Mesodermal cell (in vitro differentiated cells): ENCODE data around the gene EIF4G1.

Experiments used
- H3K27ac ChIP-seq: 2 replicates; pipeline ENCODE4 v1.7.0; 2013; ENCODE audit warnings: mild to moderate bottlenecking, low read depth, low read length, moderate library complexity; ENCODE audit not compliant: severe bottlenecking
- H3K36me3 ChIP-seq: 2 replicates; pipeline ENCODE4 v1.7.1; 2013; ENCODE audit warnings: mild to moderate bottlenecking, low read length, moderate library complexity; ENCODE audit not compliant: control insufficient read depth, insufficient read depth
- H3K4me1 ChIP-seq: one replicate; pipeline ENCODE4 v1.7.1; 2013; ENCODE audit warnings: mild to moderate bottlenecking, low read length; ENCODE audit not compliant: insufficient read depth, control insufficient read depth, poor library complexity, severe bottlenecking
- H3K4me3 ChIP-seq: 2 replicates; pipeline ENCODE4 v1.7.0; 2013; ENCODE audit warnings: low read length, control low read depth, mild to moderate bottlenecking; ENCODE audit not compliant: insufficient read depth, poor library complexity, severe bottlenecking; ENCODE audit errors: extremely low read depth
- H3K9me3 ChIP-seq: 2 replicates; pipeline ENCODE4 v1.7.1; 2013; ENCODE audit warnings: mild to moderate bottlenecking, low read length, moderate library complexity; ENCODE audit not compliant: control insufficient read depth
- WGBS, 2 experiments: methylation state at CpG; one replicate each; pipeline ENCODE4 v1.1.5; 2013; ENCODE audit warnings: missing lambda C conversion rate in 2 of 2; ENCODE audit not compliant: insufficient coverage in 2 of 2; 5-methylcytosine and 5-hydroxymethylcytosine counted together

EIF4G1 gene

DNA sequence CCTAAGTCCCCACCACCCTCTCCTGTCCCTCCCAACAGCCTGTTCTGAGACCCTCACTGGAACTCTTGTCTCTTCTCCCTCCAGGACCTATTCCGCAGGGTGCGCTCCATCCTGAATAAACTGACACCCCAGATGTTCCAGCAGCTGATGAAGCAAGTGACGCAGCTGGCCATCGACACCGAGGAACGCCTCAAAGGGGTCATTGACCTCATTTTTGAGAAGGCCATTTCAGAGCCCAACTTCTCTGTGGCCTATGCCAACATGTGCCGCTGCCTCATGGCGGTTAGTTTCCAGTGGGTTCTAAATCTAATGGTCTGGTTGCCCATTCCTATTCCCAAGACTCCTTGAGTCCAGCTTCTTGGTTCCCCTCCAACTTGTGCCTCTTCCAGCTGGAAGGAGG lies 9.3 kb downstream of the EIF4G1 start:
- no peaks in the 10 kb centered on the region for H3K9me3 ChIP-seq
- H3K4me3 ChIP-seq, result no peak overlapping the region
- H3K36me3 ChIP-seq, result peaks cover 98% of the 10 kb centered on the region
- 99% methylated on average over 8 of the region's 8 CpGs for WGBS, 2 experiments
- peaks cover 7% of the 10 kb centered on the region for H3K4me1 ChIP-seq
- no peak overlapping the region for H3K27ac ChIP-seq

DNA sequence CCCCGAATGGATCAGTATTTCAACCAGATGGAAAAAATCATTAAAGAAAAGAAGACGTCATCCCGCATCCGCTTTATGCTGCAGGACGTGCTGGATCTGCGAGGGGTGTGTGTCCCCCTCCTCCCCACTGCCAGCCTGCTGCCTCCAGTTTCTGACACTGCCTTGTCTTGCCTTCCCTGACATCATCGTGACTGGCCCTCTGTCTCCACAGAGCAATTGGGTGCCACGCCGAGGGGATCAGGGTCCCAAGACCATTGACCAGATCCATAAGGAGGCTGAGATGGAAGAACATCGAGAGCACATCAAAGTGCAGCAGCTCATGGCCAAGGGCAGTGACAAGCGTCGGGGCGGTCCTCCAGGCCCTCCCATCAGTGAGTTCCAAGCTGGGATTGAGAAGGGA lies 10.9 kb downstream of the EIF4G1 start:
- no peaks in the 10 kb centered on the region for H3K4me1 ChIP-seq
- 98% methylated on average over 10 to 13 of the region's 13 CpGs for WGBS, 2 experiments
- H3K9me3 ChIP-seq, result no peaks in the 10 kb centered on the region
- peaks cover 100% of the 10 kb centered on the region for H3K36me3 ChIP-seq
- H3K27ac ChIP-seq, result no peak overlapping the region
- H3K4me3 ChIP-seq, result no peak overlapping the region

DNA sequence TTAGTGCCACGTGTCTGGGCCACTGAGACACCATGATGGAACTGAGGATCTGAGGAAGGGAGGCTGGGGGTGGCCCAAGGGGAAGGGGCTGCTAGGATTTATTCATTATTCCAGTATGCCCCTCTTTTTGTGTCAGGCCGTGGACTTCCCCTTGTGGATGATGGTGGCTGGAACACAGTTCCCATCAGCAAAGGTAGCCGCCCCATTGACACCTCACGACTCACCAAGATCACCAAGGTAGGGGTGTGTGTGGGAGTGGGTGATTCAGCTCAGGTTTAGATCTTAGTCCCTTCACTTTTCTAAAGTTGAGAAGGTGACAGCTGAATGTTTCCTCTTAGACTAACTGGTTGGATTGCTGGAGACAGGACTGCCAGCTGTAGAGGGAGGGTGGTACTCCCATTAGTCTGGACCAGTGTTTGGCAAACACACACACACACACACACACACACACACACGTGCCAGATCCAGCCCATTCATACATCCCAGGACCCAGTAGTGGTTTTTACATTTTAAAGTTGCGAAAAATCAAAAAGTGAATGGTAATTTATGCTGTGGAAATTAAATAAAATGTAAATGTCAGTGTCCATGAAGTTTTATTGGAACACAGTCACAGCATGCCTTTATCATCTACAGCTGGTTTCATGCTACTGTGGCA lies 11.4 kb downstream of the EIF4G1 start:
- Histone ChIP-seq H3K27ac (no peak overlapping the region), H3K36me3 (peaks cover 100% of the 10 kb centered on the region), H3K4me1 (peaks cover under 1% of the 10 kb centered on the region), H3K9me3 (no peaks in the 10 kb centered on the region), H3K4me3 (no peak overlapping the region)
- 89 to 100% methylated on average over 1 to 3 of the region's 6 CpGs for WGBS, 2 experiments

DNA sequence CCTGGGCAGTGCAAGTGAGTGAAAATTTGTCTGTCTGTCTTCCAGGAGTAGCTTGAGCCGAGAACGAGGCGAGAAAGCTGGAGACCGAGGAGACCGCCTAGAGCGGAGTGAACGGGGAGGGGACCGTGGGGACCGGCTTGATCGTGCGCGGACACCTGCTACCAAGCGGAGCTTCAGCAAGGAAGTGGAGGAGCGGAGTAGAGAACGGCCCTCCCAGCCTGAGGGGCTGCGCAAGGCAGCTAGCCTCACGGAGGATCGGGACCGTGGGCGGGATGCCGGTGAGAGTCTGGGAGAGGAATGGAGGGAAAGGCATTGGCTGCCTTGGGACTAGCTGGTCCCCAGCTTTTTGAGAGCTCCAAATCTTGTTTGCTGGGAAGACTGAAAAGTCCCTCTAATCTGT lies 12.8 kb downstream of the EIF4G1 start:
- WGBS, 2 experiments, result 95 to 98% methylated on average over 21 of the region's 21 CpGs
- Histone ChIP-seq H3K9me3 (no peaks in the 10 kb centered on the region), H3K4me3 (no peak overlapping the region), H3K4me1 (peaks cover 14% of the 10 kb centered on the region), H3K36me3 (peaks cover 100% of the 10 kb centered on the region), H3K27ac (no peak overlapping the region)

DNA sequence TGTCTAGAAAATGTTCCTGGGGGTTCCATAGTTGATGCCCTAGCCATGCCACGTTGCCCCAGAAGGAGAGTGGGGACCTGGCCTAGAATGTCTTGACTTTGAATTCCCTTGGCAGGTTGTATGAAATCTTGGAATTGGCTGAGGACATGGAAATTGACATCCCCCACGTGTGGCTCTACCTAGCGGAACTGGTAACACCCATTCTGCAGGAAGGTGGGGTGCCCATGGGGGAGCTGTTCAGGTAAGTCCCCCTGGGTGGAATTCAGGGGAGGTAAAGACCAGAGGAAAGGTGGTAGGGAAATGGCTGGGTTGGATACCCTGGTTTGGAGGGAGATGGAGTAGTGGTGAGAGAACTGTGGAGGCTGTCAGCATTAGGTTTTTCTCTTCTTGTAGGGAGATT lies 14.1 kb downstream of the EIF4G1 start:
- H3K36me3 ChIP-seq, result peaks cover 100% of the 10 kb centered on the region

DNA sequence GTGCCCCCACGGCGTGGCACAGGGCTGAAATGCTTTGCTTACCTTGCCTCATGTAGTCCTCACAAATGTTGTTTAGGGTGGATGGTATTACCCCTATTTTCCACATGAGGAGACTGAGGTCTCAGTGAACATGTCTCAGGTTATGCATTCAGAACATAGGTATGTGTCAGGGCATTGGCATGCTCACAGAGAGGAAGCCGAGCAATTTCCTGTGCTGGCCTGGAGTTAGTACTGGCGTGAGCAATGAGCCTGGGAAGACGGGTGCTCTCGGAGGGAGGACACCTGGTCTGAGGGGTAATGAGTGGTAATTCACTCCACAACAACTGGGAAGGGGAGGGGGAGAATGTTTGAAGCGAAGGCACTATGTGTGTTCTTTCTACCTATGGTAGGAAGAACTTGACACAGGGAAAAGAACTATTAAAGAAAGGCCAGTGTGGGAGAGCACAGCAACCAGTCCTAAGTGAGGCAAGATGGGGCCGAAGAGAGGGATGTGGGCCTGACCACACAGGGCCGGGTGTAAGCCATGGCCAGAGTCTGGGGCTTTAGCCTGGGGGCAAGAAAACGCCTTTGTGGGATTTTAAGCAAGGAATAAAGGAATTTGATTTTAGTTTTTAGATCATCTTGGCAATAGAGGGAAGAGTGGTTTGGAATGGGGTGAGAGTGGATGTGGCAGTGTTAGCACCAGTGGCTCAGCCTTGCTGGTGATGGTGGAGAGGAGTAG lies 18.1 kb downstream of the EIF4G1 start:
- 91 to 94% methylated on average over 8 to 10 of the region's 10 CpGs for WGBS, 2 experiments
- Histone ChIP-seq H3K4me3 (no peak overlapping the region), H3K9me3 (no peaks in the 10 kb centered on the region), H3K4me1 (peaks cover 55% of the 10 kb centered on the region), H3K36me3 (peaks cover 80% of the 10 kb centered on the region), H3K27ac (peak overlapping the region; percentile 96)

More for the DNA sequence above, 14.1 kb downstream of the EIF4G1 start:
- WGBS, 2 experiments, result 61 to 67% methylated on average over 3 of the region's 3 CpGs
- Histone ChIP-seq H3K4me3 (no peak overlapping the region), H3K4me1 (peaks cover 28% of the 10 kb centered on the region), H3K9me3 (no peaks in the 10 kb centered on the region), H3K27ac (no peak overlapping the region)

DNA sequence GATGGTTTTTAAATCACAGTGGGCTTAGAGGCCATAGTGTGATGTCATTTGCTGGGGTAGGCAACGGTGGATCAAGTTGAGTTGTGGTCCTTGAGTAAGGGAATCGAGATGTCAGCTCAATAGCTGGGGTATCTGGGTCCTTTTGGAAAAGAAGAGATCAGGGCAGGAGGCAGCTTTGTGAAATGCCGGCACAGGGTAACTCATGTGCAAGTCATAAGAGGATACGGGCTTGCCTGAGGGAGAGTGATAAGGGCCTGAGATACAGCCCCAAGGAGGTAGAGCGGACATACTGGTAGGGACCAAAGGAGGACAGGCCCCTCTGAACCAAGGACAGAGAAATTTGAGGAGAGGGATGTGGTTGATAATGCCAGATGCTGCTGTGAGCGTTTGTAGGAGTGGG lies 18.8 kb downstream of the EIF4G1 start:
- H3K27ac ChIP-seq, result peak overlapping the region; percentile 96
- H3K36me3 ChIP-seq, result peaks cover 74% of the 10 kb centered on the region
- H3K4me1 ChIP-seq, result peaks cover 55% of the 10 kb centered on the region
- H3K4me3 ChIP-seq, result no peak overlapping the region
- 97% methylated on average over 6 of the region's 6 CpGs for WGBS, 2 experiments
- H3K9me3 ChIP-seq, result no peaks in the 10 kb centered on the region

DNA sequence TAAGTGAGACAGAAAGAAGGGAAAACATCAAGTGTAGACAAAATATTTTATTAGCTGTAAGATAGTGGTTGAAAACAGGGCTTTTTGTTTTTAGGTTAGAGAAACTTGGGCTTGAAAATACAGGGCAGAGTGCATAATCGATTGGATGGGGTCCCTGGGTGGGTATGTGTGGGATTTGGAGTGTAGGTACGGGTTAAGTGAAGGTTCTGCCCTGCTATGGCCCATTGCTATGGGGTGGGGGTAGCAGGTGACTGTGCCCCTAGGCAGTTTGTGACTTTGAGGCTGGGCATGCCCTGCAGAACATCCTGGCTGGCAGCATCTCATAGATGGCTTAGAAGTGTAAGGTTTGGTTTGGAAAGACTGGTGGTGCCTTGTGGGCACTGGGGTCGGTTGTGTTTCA lies 19.3 kb downstream of the EIF4G1 start:
- WGBS, 2 experiments, result 94 to 96% methylated on average over 2 to 3 of the region's 3 CpGs
- Histone ChIP-seq H3K9me3 (no peaks in the 10 kb centered on the region), H3K4me1 (peaks cover 55% of the 10 kb centered on the region), H3K4me3 (no peak overlapping the region), H3K27ac (peak overlapping the region; percentile 96), H3K36me3 (peaks cover 68% of the 10 kb centered on the region)

DNA sequence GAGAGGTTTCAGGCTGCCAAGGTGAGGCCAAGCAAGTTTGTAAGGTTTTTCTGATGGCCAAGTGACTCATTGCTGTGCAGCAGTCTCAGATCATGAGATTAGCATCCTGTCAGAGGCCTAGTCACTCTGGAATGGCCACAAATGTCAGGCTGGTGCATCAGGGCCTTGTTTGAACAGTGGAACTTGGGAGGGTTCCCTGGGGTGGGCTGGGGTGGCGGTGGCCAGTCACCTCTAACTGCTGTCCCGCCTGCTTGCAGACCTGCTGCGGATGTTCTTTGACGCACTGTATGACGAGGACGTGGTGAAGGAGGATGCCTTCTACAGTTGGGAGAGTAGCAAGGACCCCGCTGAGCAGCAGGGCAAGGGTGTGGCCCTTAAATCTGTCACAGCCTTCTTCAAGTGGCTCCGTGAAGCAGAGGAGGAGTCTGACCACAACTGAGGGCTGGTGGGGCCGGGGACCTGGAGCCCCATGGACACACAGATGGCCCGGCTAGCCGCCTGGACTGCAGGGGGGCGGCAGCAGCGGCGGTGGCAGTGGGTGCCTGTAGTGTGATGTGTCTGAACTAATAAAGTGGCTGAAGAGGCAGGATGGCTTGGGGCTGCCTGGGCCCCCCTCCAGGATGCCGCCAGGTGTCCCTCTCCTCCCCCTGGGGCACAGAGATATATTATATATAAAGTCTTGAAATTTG lies 20.2 kb downstream of the EIF4G1 start:
- Histone ChIP-seq H3K4me1 (peaks cover 60% of the 10 kb centered on the region), H3K27ac (peak overlapping the region; percentile 96), H3K36me3 (peaks cover 59% of the 10 kb centered on the region), H3K9me3 (no peaks in the 10 kb centered on the region), H3K4me3 (no peak overlapping the region)
- WGBS, 2 experiments, result 91 to 93% methylated on average over 9 to 14 of the region's 15 CpGs

DNA sequence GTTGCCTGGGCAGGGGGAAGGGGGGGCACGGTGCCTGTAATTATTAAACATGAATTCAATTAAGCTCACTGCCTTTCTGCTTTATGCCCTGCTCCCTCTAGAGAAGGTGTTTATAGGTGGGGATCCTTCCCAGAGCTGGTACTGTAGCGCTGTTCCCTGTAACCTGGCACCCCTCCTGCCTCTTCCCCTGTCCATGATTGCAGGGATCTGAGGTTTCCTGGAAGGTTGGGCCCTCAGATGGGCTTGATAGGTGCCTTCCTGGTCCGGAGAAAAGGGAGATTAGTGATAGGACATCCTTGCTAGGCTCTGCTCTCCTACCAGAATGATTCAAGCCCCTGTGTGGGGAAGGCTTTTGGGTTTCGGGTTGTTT lies 20.9 kb downstream of the EIF4G1 start:
- peak overlapping the region; percentile 60 for H3K4me3 ChIP-seq
- 67 to 76% methylated on average over 2 of the region's 4 CpGs for WGBS, 2 experiments
- peak overlapping the region; percentile 96 for H3K27ac ChIP-seq
- H3K4me1 ChIP-seq, result peaks cover 65% of the 10 kb centered on the region
- peaks cover 53% of the 10 kb centered on the region for H3K36me3 ChIP-seq
- H3K9me3 ChIP-seq, result no peaks in the 10 kb centered on the region
